Tibial nerve (tissue), 4 donors: ENCODE measurements around the gene BMP2.

Source experiments
- EP300 ChIP-seq, 2 donors: sonication (generic); formaldehyde crosslinking; IDR thresholded peaks; one replicate each; pipeline ENCODE4 v1.6.1; 2017; ENCODE audit warnings: antibody characterized with exemption in 2 of 2, mild to moderate bottlenecking in 1 of 2
- POLR2A ChIP-seq, 2 donors: fragments of 450-650 bp; IDR thresholded peaks; one replicate each; pipeline ENCODE4 v1.6.1; 2017; ENCODE audit warnings: antibody characterized with exemption in 2 of 2, mild to moderate bottlenecking in 2 of 2, moderate library complexity in 2 of 2
- TF ChIP-seq, protein P1 (sequence below), 5 experiments: fragments of 200-600 bp in 3 of 5; fragments of 450-650 bp in 2 of 5; sonication (generic) in 3 of 5; IDR thresholded peaks; one replicate each; pipeline ENCODE4 v1.5.1; 2016 to 2019; ENCODE audit warnings: antibody characterized with exemption in 5 of 5, mild to moderate bottlenecking in 3 of 5, moderate library complexity in 2 of 5

DNA sequence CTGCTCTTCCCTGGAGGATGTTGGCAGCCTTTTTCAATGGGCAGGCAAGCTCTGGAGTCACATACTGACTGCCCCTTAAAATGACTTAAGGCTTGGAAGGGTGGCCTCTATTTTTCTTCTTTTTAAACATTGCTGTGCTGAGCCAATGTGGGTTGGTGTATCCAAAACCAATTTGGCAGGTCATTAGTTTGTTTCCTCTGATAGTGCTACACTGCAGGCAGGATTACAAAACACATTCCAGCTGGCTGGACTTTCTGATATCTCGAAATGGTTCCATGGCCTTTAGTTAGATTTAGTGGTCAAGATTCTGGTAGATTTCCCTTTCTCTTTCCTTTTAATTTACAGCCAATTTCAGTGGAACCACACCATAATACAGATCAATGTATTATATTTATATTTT is 28.1 kb upstream of the BMP2 start:
- TF ChIP-seq, protein P1, sequence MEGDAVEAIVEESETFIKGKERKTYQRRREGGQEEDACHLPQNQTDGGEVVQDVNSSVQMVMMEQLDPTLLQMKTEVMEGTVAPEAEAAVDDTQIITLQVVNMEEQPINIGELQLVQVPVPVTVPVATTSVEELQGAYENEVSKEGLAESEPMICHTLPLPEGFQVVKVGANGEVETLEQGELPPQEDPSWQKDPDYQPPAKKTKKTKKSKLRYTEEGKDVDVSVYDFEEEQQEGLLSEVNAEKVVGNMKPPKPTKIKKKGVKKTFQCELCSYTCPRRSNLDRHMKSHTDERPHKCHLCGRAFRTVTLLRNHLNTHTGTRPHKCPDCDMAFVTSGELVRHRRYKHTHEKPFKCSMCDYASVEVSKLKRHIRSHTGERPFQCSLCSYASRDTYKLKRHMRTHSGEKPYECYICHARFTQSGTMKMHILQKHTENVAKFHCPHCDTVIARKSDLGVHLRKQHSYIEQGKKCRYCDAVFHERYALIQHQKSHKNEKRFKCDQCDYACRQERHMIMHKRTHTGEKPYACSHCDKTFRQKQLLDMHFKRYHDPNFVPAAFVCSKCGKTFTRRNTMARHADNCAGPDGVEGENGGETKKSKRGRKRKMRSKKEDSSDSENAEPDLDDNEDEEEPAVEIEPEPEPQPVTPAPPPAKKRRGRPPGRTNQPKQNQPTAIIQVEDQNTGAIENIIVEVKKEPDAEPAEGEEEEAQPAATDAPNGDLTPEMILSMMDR (IDR thresholded peaks at IDR 0.05): no peak
- TF ChIP-seq EP300 (IDR thresholded peaks at IDR 0.05) (no peak), POLR2A (IDR thresholded peaks at IDR 0.05) (no peak)
